Uterus (tissue), 2 donors: ENCODE results near the gene CHN2.

Source experiments
- POLR2A ChIP-seq, 2 donors: fragments of 450-650 bp; IDR thresholded peaks; one replicate each; pipeline ENCODE4 v1.6.1; 2016; ENCODE audit warnings: antibody characterized with exemption in 2 of 2, mild to moderate bottlenecking in 1 of 2, moderate library complexity in 1 of 2
- TF ChIP-seq, protein P1 (sequence below), 4 experiments: fragments of 200-600 bp in 2 of 4; fragments of 450-650 bp in 2 of 4; sonication (generic) in 2 of 4; IDR thresholded peaks; one replicate each; pipeline ENCODE4 v1.5.1; 2016 to 2019; ENCODE audit warnings: antibody characterized with exemption in 4 of 4, mild to moderate bottlenecking in 2 of 4, moderate library complexity in 1 of 4

DNA sequence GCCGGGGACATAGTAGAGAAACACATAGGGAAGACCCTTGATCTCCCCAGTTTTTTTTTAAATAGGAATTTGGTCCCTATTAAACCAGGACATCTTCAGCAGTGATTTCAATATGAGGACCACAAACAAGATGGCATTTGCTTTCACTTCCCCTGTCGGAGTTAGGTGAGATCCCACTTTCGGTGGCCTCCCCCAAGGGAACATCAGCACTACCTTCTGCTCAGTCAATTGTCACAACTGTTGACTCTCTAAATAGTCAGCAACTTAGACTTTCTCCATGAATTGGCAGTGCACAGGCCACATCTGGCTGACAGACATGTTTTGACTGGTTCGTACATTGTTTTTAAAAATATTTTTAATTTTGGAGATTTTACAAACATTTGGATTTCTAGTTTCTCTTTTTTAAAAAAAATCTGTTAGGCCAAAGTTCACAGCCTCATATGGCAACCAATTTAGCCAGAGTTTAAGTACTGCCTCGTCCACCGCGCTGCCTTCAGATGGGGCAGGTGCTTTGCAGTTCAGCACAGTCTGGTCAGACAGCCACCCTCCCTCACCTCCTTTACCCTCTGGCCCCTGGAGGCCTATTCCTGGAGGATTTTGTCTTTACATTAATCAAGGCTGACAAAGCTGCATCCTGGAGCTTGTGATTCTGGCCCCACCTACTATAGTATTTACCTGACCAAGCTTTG lies 229.9 kb downstream of the CHN2 start:
- TF ChIP-seq, protein P1, sequence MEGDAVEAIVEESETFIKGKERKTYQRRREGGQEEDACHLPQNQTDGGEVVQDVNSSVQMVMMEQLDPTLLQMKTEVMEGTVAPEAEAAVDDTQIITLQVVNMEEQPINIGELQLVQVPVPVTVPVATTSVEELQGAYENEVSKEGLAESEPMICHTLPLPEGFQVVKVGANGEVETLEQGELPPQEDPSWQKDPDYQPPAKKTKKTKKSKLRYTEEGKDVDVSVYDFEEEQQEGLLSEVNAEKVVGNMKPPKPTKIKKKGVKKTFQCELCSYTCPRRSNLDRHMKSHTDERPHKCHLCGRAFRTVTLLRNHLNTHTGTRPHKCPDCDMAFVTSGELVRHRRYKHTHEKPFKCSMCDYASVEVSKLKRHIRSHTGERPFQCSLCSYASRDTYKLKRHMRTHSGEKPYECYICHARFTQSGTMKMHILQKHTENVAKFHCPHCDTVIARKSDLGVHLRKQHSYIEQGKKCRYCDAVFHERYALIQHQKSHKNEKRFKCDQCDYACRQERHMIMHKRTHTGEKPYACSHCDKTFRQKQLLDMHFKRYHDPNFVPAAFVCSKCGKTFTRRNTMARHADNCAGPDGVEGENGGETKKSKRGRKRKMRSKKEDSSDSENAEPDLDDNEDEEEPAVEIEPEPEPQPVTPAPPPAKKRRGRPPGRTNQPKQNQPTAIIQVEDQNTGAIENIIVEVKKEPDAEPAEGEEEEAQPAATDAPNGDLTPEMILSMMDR (IDR thresholded peaks at IDR 0.05) = no peak
- no peak for TF ChIP-seq POLR2A (IDR thresholded peaks at IDR 0.05)
